Measurements from ENCODE around the gene URB2.

Gene URB2

DNA sequence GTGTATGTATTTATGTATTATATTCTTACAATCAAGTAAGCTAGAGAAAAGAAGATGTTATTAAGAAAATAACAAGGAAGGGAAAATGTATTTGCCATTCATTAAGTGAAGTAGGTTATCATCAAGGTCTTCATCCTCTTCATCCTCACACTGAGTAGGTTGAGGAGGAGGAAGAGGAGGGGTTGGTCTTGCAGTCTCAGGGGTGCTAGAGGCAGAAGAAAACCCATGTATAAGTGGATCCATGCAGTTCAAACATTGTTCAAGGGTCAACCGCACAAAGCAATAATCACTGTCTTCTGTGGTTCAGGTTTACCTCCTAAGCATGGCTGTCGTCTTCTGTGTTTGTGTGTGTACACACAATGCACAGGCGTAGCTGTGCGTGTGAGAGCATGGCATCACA is 16.9 kb downstream of the URB2 start:
- peaks cover 8% of the 10 kb centered on the region for H3K36me3 ChIP-seq (replicated peaks; ENCODE audit: insufficient read depth, low read length)
- no peak overlapping the region for H2AFZ ChIP-seq (ENCODE audit: low read length)
- no peak for DNase-seq
- no peak overlapping the region for H3K9ac ChIP-seq (ENCODE audit: low read length)
- H3K79me2 ChIP-seq (ENCODE audit: low read length), result peaks cover 53% of the 10 kb centered on the region
- no peaks in the 10 kb centered on the region for H3F3A ChIP-seq (ENCODE audit: insufficient read depth, low read length)
- peaks cover 5% of the 10 kb centered on the region; the same call in 1 of the 2 replicates for H4K20me1 ChIP-seq (ENCODE audit: insufficient read depth, low read length)
- peaks cover 4% of the 10 kb centered on the region; the same call in 1 of the 2 replicates for H3K4me1 ChIP-seq (ENCODE audit: low read length)
- H3K9me3 ChIP-seq (replicated peaks; ENCODE audit: insufficient read depth, low read length), result no peaks in the 10 kb centered on the region
- no peaks in the 10 kb centered on the region for H3K9me2 ChIP-seq (replicated peaks; ENCODE audit: insufficient read depth, low read length)
- no peak overlapping the region for H3K4me3 ChIP-seq (ENCODE audit: low read length)
- H3K4me2 ChIP-seq (ENCODE audit: low read depth, low read length), result no peak overlapping the region
- no peaks in the 10 kb centered on the region for H3K27me3 ChIP-seq (replicated peaks; ENCODE audit: insufficient read depth, low read length)
- H3K27ac ChIP-seq (ENCODE audit: low read length), result no peak overlapping the region
- no peak for TF ChIP-seq EZH2 (optimal IDR thresholded peaks at IDR 0.05; ENCODE audit: low read depth, low read length)
- TF ChIP-seq, protein P1, sequence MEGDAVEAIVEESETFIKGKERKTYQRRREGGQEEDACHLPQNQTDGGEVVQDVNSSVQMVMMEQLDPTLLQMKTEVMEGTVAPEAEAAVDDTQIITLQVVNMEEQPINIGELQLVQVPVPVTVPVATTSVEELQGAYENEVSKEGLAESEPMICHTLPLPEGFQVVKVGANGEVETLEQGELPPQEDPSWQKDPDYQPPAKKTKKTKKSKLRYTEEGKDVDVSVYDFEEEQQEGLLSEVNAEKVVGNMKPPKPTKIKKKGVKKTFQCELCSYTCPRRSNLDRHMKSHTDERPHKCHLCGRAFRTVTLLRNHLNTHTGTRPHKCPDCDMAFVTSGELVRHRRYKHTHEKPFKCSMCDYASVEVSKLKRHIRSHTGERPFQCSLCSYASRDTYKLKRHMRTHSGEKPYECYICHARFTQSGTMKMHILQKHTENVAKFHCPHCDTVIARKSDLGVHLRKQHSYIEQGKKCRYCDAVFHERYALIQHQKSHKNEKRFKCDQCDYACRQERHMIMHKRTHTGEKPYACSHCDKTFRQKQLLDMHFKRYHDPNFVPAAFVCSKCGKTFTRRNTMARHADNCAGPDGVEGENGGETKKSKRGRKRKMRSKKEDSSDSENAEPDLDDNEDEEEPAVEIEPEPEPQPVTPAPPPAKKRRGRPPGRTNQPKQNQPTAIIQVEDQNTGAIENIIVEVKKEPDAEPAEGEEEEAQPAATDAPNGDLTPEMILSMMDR (IDR thresholded peaks at IDR 0.05; ENCODE audit: low read length), result no peak
- no peak for TF ChIP-seq EZH2phosphoT487 (IDR thresholded peaks at IDR 0.05; ENCODE audit: low read length)

DNA sequence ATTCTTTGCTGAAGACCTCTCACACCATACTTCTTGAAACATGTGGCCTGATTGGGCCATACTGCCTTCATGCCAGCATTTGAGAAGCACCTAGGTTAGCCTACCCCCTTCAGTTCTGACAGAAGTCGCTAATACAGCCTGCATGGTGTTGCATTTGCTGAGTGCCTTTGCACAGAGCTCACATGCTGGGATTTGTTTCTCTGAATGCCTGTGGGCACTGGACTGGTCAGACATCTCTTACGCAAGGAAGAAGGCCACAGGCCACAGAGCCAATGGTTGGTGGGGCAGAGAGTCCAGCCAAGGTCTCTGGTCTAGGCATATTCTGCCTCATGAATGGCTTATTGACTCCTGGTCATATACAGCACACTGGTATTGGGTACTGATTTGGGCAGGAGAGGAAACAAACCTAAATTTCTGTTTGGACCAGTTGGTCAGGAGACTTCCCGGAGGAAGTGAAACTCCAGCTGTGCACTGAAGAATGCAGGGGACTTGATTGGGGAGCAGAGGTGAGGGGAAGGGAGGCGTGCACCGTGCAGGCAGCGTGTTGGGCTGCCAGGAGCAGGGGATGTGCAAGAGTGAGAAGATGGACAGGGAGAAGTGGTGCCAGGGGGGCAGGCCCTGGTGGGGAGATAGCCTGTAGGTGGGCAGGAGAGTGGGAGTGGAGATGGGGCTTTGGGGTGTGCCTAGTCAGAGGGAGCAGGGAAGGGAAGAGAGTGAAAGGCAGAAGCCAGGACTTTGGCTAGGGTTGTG is 18.1 kb downstream of the URB2 start:
- Histone ChIP-seq H3K79me2 (ENCODE audit: low read length) (peaks cover 42% of the 10 kb centered on the region), H2AFZ (ENCODE audit: low read length) (no peak overlapping the region), H3K4me2 (ENCODE audit: low read depth, low read length) (no peak overlapping the region), H3K9ac (ENCODE audit: low read length) (no peak overlapping the region), H3F3A (ENCODE audit: insufficient read depth, low read length) (no peaks in the 10 kb centered on the region), H3K9me3 (replicated peaks; ENCODE audit: insufficient read depth, low read length) (no peaks in the 10 kb centered on the region), H3K4me3 (ENCODE audit: low read length) (no peak overlapping the region), H3K36me3 (replicated peaks; ENCODE audit: insufficient read depth, low read length) (peaks cover 14% of the 10 kb centered on the region), H3K27ac (ENCODE audit: low read length) (no peak overlapping the region), H3K27me3 (replicated peaks; ENCODE audit: insufficient read depth, low read length) (no peaks in the 10 kb centered on the region), H4K20me1 (ENCODE audit: insufficient read depth, low read length) (peaks cover 5% of the 10 kb centered on the region; the same call in 1 of the 2 replicates), H3K9me2 (replicated peaks; ENCODE audit: insufficient read depth, low read length) (no peaks in the 10 kb centered on the region), H3K4me1 (ENCODE audit: low read length) (peaks cover 4% of the 10 kb centered on the region; the same call in 1 of the 2 replicates)
- TF ChIP-seq EZH2 (optimal IDR thresholded peaks at IDR 0.05; ENCODE audit: low read depth, low read length), result no peak
- TF ChIP-seq, protein P1 (IDR thresholded peaks at IDR 0.05; ENCODE audit: low read length), result no peak
- TF ChIP-seq EZH2phosphoT487 (IDR thresholded peaks at IDR 0.05; ENCODE audit: low read length), result no peak
- DNase-seq, result no peak

DNA sequence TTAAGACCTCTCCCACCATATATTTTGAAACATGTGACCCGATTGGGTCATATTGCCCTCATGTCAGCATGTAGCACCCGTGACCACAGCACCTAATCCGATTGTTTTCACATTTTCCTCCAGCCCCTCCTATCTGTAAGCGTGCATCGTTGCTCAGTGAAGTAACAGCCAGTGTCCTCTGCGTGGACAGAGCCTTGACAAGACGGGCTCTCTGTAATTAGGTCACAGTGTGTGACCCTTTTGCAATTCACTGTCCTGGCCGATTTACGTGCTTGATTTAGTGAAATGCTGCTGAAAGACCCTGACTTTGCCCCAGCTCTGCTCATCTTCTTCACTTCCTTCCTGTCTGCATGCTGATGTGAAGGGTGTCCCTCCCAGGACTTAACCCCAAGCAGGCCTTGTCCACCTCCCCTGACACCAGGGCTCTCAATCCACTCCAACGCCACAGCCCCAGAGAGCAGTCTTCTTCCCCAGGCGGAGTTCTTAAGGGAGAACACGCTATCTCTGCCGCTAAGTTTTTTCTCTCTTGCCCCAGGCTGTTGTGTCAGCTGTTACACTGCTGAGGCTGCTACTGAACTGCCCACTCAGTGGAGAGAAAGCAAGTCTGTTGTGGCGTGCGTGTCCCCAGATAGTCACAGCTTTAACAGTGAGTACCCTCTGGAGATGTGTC is 19.4 kb downstream of the URB2 start:
- H3K4me1 ChIP-seq (ENCODE audit: low read length), result peaks cover 4% of the 10 kb centered on the region; the same call in 1 of the 2 replicates
- H3K9me2 ChIP-seq (replicated peaks; ENCODE audit: insufficient read depth, low read length), result no peaks in the 10 kb centered on the region
- H4K20me1 ChIP-seq (ENCODE audit: insufficient read depth, low read length), result peaks cover 5% of the 10 kb centered on the region; the same call in 1 of the 2 replicates
- H3K4me3 ChIP-seq (ENCODE audit: low read length), result no peak overlapping the region
- H3K4me2 ChIP-seq (ENCODE audit: low read depth, low read length), result no peak overlapping the region
- TF ChIP-seq, protein P1 (IDR thresholded peaks at IDR 0.05; ENCODE audit: low read length), result no peak
- TF ChIP-seq EZH2 (optimal IDR thresholded peaks at IDR 0.05; ENCODE audit: low read depth, low read length) (no peak), EZH2phosphoT487 (IDR thresholded peaks at IDR 0.05; ENCODE audit: low read length) (no peak)
- H3F3A ChIP-seq (ENCODE audit: insufficient read depth, low read length), result no peaks in the 10 kb centered on the region
- H3K9me3 ChIP-seq (replicated peaks; ENCODE audit: insufficient read depth, low read length), result no peaks in the 10 kb centered on the region
- peaks cover 21% of the 10 kb centered on the region for H3K36me3 ChIP-seq (replicated peaks; ENCODE audit: insufficient read depth, low read length)
- DNase-seq, result no peak
- H3K27me3 ChIP-seq (replicated peaks; ENCODE audit: insufficient read depth, low read length), result no peaks in the 10 kb centered on the region
- no peak overlapping the region for H3K9ac ChIP-seq (ENCODE audit: low read length)
- H2AFZ ChIP-seq (ENCODE audit: low read length), result no peak overlapping the region
- peaks cover 31% of the 10 kb centered on the region for H3K79me2 ChIP-seq (ENCODE audit: low read length)
- no peak overlapping the region for H3K27ac ChIP-seq (ENCODE audit: low read length)

Data from MM.1S (cell line).